ENCODE measurements around the gene ZNF740. TPM values are rescaled to one million over a fixed set of nuclear protein-coding genes. Genes with fewer than 3 reads are reported as not detected.
A peak's percentile ranks its signal among the peaks of the same experiment; 100 is the strongest.
"Not testable (repeated sequence)": the region's sequence is repeated elsewhere in the genome, so short reads cannot be mapped to it uniquely, and the experiment has no call there.

Gene ZNF740
- total and polyA plus RNA-seq, 7 experiments from 2014 or later: 3.6 to 135 (median 45.6) TPM

- not testable (repeated sequence) for H3K9me3 ChIP-seq (ENCODE audit: control insufficient read depth in 2 of 3, low read length in 3 of 3); DNase-seq
- H3K4me3 Mint-ChIP-seq: peak overlapping the region in 8 of 10 donors; percentile 34 to 94 (median 90)
These were observed 1.7 kb upstream of the ZNF740 start for GRCh38 chr12:53178803-53179202.

DNA sequence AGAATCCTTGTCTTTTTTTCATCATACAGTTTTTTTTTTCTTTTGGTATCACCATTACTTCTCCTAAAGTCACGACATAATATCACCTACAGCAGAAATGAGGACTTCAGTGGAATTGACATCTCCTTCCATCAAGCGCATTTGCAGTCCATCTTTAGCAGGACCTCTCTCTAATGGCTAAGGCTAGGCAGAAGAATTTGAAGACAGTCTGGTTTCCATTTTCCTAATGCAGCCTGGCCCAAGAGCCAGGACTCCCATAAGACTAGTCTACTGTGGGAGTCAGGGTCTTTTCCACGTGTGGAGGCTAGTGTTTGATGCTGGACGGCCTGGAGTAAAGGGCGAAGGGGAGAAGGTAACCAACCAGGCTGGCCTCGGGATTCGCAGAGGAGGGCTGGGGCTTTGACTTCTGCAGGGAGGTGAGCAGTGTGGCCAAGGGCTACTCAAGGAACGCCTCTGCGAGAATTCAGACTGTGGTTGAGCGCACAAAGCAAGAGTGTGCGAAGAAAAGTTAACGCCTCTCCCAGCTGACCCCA lies 769 bp upstream of the ZNF740 start:
- POLR2A ChIA-PET: interaction anchor here (0.5 to 12.2 kb wide), 23 partner anchors 12 to 283 kb away, joined by 3 to 217 read pairs (median 7); partner anchors contain the start of genes ESPL1, ITGB7, MYG1 and PFDN5
- ATAC-seq (peak; percentile 0), DNase-seq (peak in 1 of 9 donors; percentile 17)
- H3K4me1 Mint-ChIP-seq: peaks cover 40 to 54% (median 50%) of the 10 kb centered on the region in 7 donors
- peaks cover 9 to 29% (median 9%) of the 10 kb centered on the region in 3 experiments for H3K36me3 ChIP-seq (ENCODE audit: control insufficient read depth in 2 of 3, insufficient read depth in 3 of 3, low read length in 3 of 3)
- intact Hi-C loops (cut with micrococcal nuclease): loop anchor here (1.0 to 5.0 kb wide), 23 partner anchors 11 to 322 kb away; partner anchors contain the start of genes AAAS (in 2 of the 2), EIF4B (in 2 of the 2), ESPL1 (in 2 of the 2) and MYG1 (in 2 of the 2)
- H3K4me3 Mint-ChIP-seq: peak overlapping the region; percentile 84 to 98 (median 91)
- peaks cover 5 to 27% (median 20%) of the 10 kb centered on the region in 5 donors for H3K36me3 Mint-ChIP-seq
- no peaks in the 10 kb centered on the region for H3K9me3 ChIP-seq (ENCODE audit: control insufficient read depth in 2 of 3, low read length in 3 of 3)
- no peaks in the 10 kb centered on the region for H3K27me3 ChIP-seq (ENCODE audit: control insufficient read depth in 2 of 2, insufficient read depth in 2 of 2, low read length in 2 of 2)
- peaks cover 0 to 3% (median 0%) of the 10 kb centered on the region in 11 donors for H3K9me3 Mint-ChIP-seq
- H3K4me3 ChIP-seq (ENCODE audit: low read length): peak overlapping the region; percentile 89
- peaks cover 30 to 41% of the 10 kb centered on the region in 2 donors for H3K4me1 ChIP-seq (ENCODE audit: control insufficient read depth in 2 of 2, insufficient read depth in 2 of 2, low read length in 2 of 2)
- peak overlapping the region; percentile 92 for H3K27ac ChIP-seq (ENCODE audit: low read depth, low read length)
- CTCF ChIA-PET: interaction anchor here (1.0 to 3.6 kb wide), 8 partner anchors 11 to 165 kb away, joined by 3 to 26 read pairs (median 5); partner anchors contain the start of gene MYG1
- peak overlapping the region; percentile 93 to 98 (median 97) for H3K27ac Mint-ChIP-seq
- no peaks in the 10 kb centered on the region for H3K27me3 Mint-ChIP-seq

More at GRCh38 chr12:53178803-53179202, 1.7 kb upstream of the ZNF740 start:
- Histone ChIP-seq H3K36me3 (ENCODE audit: control insufficient read depth in 2 of 3, insufficient read depth in 3 of 3, low read length in 3 of 3) (peaks cover 5 to 21% (median 7%) of the 10 kb centered on the region in 3 experiments), H3K27ac (ENCODE audit: low read depth, low read length) (peak overlapping the region; percentile 92), H3K4me1 (ENCODE audit: control insufficient read depth in 2 of 2, insufficient read depth in 2 of 2, low read length in 2 of 2) (peaks cover 30 to 35% of the 10 kb centered on the region in 2 donors)
- CTCF ChIA-PET: interaction anchor here (0.6 kb wide), 1 partner anchor 1127 kb away, joined by 3 read pairs; no protein-coding TSS in a partner anchor
- POLR2A ChIA-PET: interaction anchor here (0.7 to 4.7 kb wide), 5 partner anchors 9 to 284 kb away, joined by 3 to 63 read pairs (median 3); partner anchors contain the start of gene PFDN5
- H3K9me3 Mint-ChIP-seq; H3K27me3 Mint-ChIP-seq; ATAC-seq; H3K4me3 ChIP-seq (ENCODE audit: low read length); intact Hi-C loops (cut with micrococcal nuclease); H3K27me3 ChIP-seq (ENCODE audit: control insufficient read depth in 2 of 2, insufficient read depth in 2 of 2, low read length in 2 of 2): not testable (repeated sequence)
- H3K27ac Mint-ChIP-seq: peak overlapping the region; percentile 46 to 98 (median 97)
- H3K4me1 Mint-ChIP-seq: peaks cover 35 to 48% (median 41%) of the 10 kb centered on the region in 7 donors
- peaks cover 3 to 21% (median 16%) of the 10 kb centered on the region in 5 donors for H3K36me3 Mint-ChIP-seq

DNA sequence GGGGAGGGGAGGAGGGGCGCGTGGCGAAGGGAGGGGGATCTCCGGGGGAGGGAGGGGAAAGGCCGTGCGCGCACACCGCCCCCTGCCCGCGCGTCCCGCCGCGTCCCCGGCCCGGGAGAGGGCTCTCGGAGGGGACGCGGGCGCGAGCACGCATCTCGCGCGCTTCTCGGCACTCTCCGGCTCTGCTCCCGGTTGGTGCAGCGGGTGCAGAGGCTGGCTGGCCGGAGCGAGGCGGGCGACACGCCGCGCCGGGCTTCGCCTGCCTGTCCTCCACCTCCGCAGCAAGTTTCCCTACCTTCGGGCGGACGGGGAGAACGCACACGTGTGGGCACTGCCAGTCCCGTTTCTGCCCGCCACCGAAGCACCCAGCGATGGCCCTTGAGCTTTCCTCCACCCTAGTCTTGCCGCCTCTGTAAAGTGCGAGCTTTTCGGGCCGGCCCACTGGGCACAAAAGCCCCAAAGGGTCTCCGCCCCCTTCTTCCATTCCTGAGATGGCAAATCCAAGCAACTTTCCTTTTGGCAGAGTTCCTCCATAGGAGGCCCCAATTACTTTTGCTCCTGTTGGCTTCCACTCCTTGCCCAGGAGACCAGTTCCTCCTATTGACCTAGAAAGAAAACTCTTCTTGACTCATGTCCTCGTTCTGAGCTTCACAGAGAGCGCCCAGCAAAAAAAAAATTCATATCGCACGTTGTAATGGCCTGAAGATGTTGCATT lies 566 bp downstream of the ZNF740 start:
- Histone ChIP-seq H3K27ac (ENCODE audit: low read depth, low read length) (peak overlapping the region; percentile 92), H3K4me3 (ENCODE audit: low read length) (peak overlapping the region; percentile 89), H3K4me1 (ENCODE audit: control insufficient read depth in 2 of 2, insufficient read depth in 2 of 2, low read length in 2 of 2) (peaks cover 30 to 50% of the 10 kb centered on the region in 2 donors), H3K27me3 (ENCODE audit: control insufficient read depth in 2 of 2, insufficient read depth in 2 of 2, low read length in 2 of 2) (no peaks in the 10 kb centered on the region), H3K9me3 (ENCODE audit: control insufficient read depth in 2 of 3, low read length in 3 of 3) (no peaks in the 10 kb centered on the region), H3K36me3 (ENCODE audit: control insufficient read depth in 2 of 3, insufficient read depth in 3 of 3, low read length in 3 of 3) (peaks cover 11 to 42% (median 23%) of the 10 kb centered on the region in 3 experiments)
- Mint-ChIP-seq H3K4me3 (peak overlapping the region; percentile 84 to 98 (median 91)), H3K9me3 (peaks cover 0 to 3% (median 0%) of the 10 kb centered on the region in 11 donors), H3K27ac (peak overlapping the region; percentile 90 to 98 (median 93)), H3K27me3 (no peaks in the 10 kb centered on the region), H3K4me1 (peaks cover 45 to 61% (median 58%) of the 10 kb centered on the region in 7 donors), H3K36me3 (peaks cover 7 to 39% (median 25%) of the 10 kb centered on the region in 5 donors)
- ChIA-PET CTCF (interaction anchor here (0.6 to 3.6 kb wide), 14 partner anchors 9 to 330 kb away, joined by 3 to 26 read pairs (median 4); partner anchors contain the start of gene MYG1), POLR2A (interaction anchor here (0.8 to 12.2 kb wide), 21 partner anchors 10 to 571 kb away, joined by 3 to 217 read pairs (median 7); partner anchors contain the start of genes ESPL1, ITGB7, MYG1 and PFDN5)
- peak in 1 of 9 donors; percentile 84 for DNase-seq
- peak; percentile 61 for ATAC-seq
- intact Hi-C loops (cut with micrococcal nuclease): loop anchor here (1.0 to 5.0 kb wide), 23 partner anchors 9 to 320 kb away; partner anchors contain the start of genes AAAS (in 2 of the 2), EIF4B (in 2 of the 2), ESPL1 (in 2 of the 2) and MYG1 (in 2 of the 2)

- H3K36me3 ChIP-seq (ENCODE audit: control insufficient read depth in 2 of 3, insufficient read depth in 3 of 3, low read length in 3 of 3): peaks cover 15 to 50% (median 27%) of the 10 kb centered on the region in 3 experiments
- Mint-ChIP-seq H3K9me3 (peaks cover 0 to 3% (median 0%) of the 10 kb centered on the region in 11 donors), H3K27me3 (no peaks in the 10 kb centered on the region), H3K27ac (peak overlapping the region; percentile 38 to 97 (median 90)), H3K4me1 (peaks cover 47 to 66% (median 59%) of the 10 kb centered on the region in 7 donors), H3K36me3 (peaks cover 11 to 48% (median 32%) of the 10 kb centered on the region in 5 donors), H3K4me3 (peak overlapping the region; percentile 84 to 98 (median 91))
- peak overlapping the region; percentile 89 for H3K4me3 ChIP-seq (ENCODE audit: low read length)
- H3K27ac ChIP-seq (ENCODE audit: low read depth, low read length): peak overlapping the region; percentile 52
- ATAC-seq (no peak), DNase-seq (no peak)
- peaks cover 30 to 50% of the 10 kb centered on the region in 2 donors for H3K4me1 ChIP-seq (ENCODE audit: control insufficient read depth in 2 of 2, insufficient read depth in 2 of 2, low read length in 2 of 2)
- intact Hi-C loops (cut with micrococcal nuclease): loop anchor here (2.0 to 5.0 kb wide), 3 partner anchors 135 to 270 kb away; partner anchors contain the start of gene PCBP2 (in 1 of the 2)
- POLR2A ChIA-PET: interaction anchor here (1.0 to 12.2 kb wide), 10 partner anchors 9 to 113 kb away, joined by 3 to 217 read pairs (median 18); partner anchors contain the start of genes ESPL1, ITGB7 and PFDN5
- H3K9me3 ChIP-seq (ENCODE audit: control insufficient read depth in 2 of 3, low read length in 3 of 3): no peaks in the 10 kb centered on the region
- CTCF ChIA-PET: interaction anchor here (0.9 to 3.6 kb wide), 7 partner anchors 15 to 163 kb away, joined by 3 to 26 read pairs (median 4); no protein-coding TSS in a partner anchor
- H3K27me3 ChIP-seq (ENCODE audit: control insufficient read depth in 2 of 2, insufficient read depth in 2 of 2, low read length in 2 of 2): no peaks in the 10 kb centered on the region
These were observed 1.4 kb downstream of the ZNF740 start for GRCh38 chr12:53181935-53182334.

- H3K36me3 Mint-ChIP-seq: peaks cover 13 to 57% (median 39%) of the 10 kb centered on the region in 5 donors
- peaks cover 0 to 3% (median 0%) of the 10 kb centered on the region in 11 donors for H3K9me3 Mint-ChIP-seq
- H3K27ac Mint-ChIP-seq: peak overlapping the region in 7 of 9 donors; percentile 14 to 97 (median 57)
- Histone ChIP-seq H3K9me3 (ENCODE audit: control insufficient read depth in 2 of 3, low read length in 3 of 3) (no peaks in the 10 kb centered on the region), H3K36me3 (ENCODE audit: control insufficient read depth in 2 of 3, insufficient read depth in 3 of 3, low read length in 3 of 3) (peaks cover 15 to 60% (median 27%) of the 10 kb centered on the region in 3 experiments), H3K27ac (ENCODE audit: low read depth, low read length) (peak overlapping the region; percentile 52), H3K4me3 (ENCODE audit: low read length) (no peak overlapping the region), H3K4me1 (ENCODE audit: control insufficient read depth in 2 of 2, insufficient read depth in 2 of 2, low read length in 2 of 2) (peaks cover 30 to 50% of the 10 kb centered on the region in 2 donors), H3K27me3 (ENCODE audit: control insufficient read depth in 2 of 2, insufficient read depth in 2 of 2, low read length in 2 of 2) (no peaks in the 10 kb centered on the region)
- no peaks in the 10 kb centered on the region for H3K27me3 Mint-ChIP-seq
- ChIA-PET CTCF (interaction anchor here (0.6 to 3.6 kb wide), 5 partner anchors 10 to 55 kb away, joined by 3 to 26 read pairs (median 3); no protein-coding TSS in a partner anchor), POLR2A (interaction anchor here (0.8 to 12.2 kb wide), 6 partner anchors 8 to 74 kb away, joined by 3 to 217 read pairs (median 40); partner anchors contain the start of gene ITGB7)
- H3K4me1 Mint-ChIP-seq: peaks cover 48 to 70% (median 59%) of the 10 kb centered on the region in 7 donors
- DNase-seq (no peak), ATAC-seq (no peak)
- intact Hi-C loops (cut with micrococcal nuclease): loop anchor here in 1 of 2 donors (5.0 kb wide), 1 partner anchor 269 kb away; the partner anchor contains the start of gene PCBP2
- H3K4me3 Mint-ChIP-seq: peak overlapping the region; percentile 84 to 98 (median 91)
These were observed 2.4 kb downstream of the ZNF740 start for GRCh38 chr12:53182903-53183302.
